KOPT-K1 (cell line): ENCODE data around the gene MTCL1.

Experiments
- H3K27ac ChIP-seq: fragments of 200-600 bp; sonication (generic); 2 replicates; pipeline ENCODE4 v1.5.1; 2016; ENCODE audit warnings: antibody characterized with exemption, mild to moderate bottlenecking, low read depth, low read length; ENCODE audit not compliant: poor library complexity, severe bottlenecking
- H3K36me3 ChIP-seq: fragments of 200-600 bp; sonication (generic); 2 replicates; pipeline ENCODE4 v1.5.1; 2017; ENCODE audit warnings: antibody characterized with exemption, mild to moderate bottlenecking, low read length, moderate library complexity; ENCODE audit not compliant: insufficient read depth
- H3K9me3 ChIP-seq: fragments of 200-600 bp; sonication (generic); 2 replicates; pipeline ENCODE4 v1.5.1; 2017; ENCODE audit warnings: antibody characterized with exemption, low read length, mild to moderate bottlenecking; ENCODE audit not compliant: insufficient read depth, poor library complexity, severe bottlenecking

MTCL1 gene

GRCh38 chr18:8742387-8743361 lies 37.3 kb downstream of the MTCL1 start:
- Histone ChIP-seq H3K9me3 (peaks cover 17% of the 10 kb centered on the region), H3K27ac (no peak overlapping the region), H3K36me3 (no peaks in the 10 kb centered on the region)

- H3K36me3 ChIP-seq, result no peaks in the 10 kb centered on the region
- H3K9me3 ChIP-seq, result peaks cover 17% of the 10 kb centered on the region
- H3K27ac ChIP-seq, result no peak overlapping the region
These were observed 38.7 kb downstream of the MTCL1 start for GRCh38 chr18:8744038-8744437.

GRCh38 chr18:8744656-8745055 lies 39.3 kb downstream of the MTCL1 start:
- Histone ChIP-seq H3K36me3 (no peaks in the 10 kb centered on the region), H3K9me3 (peaks cover 17% of the 10 kb centered on the region), H3K27ac (peak overlapping the region; percentile 30)

GRCh38 chr18:8745355-8746014 lies 40.1 kb downstream of the MTCL1 start:
- peak overlapping the region; percentile 19 for H3K27ac ChIP-seq
- peaks cover 17% of the 10 kb centered on the region for H3K9me3 ChIP-seq
- no peaks in the 10 kb centered on the region for H3K36me3 ChIP-seq

GRCh38 chr18:8747440-8747937 lies 42.1 kb downstream of the MTCL1 start:
- H3K9me3 ChIP-seq, result no peaks in the 10 kb centered on the region
- no peak overlapping the region for H3K27ac ChIP-seq
- H3K36me3 ChIP-seq, result no peaks in the 10 kb centered on the region

GRCh38 chr18:8749492-8749891 lies 44.1 kb downstream of the MTCL1 start:
- Histone ChIP-seq H3K9me3 (no peaks in the 10 kb centered on the region), H3K27ac (no peak overlapping the region), H3K36me3 (no peaks in the 10 kb centered on the region)

GRCh38 chr18:8750954-8751415 lies 45.6 kb downstream of the MTCL1 start:
- no peak overlapping the region for H3K27ac ChIP-seq

GRCh38 chr18:8751692-8752091 lies 46.3 kb downstream of the MTCL1 start:
- no peaks in the 10 kb centered on the region for H3K9me3 ChIP-seq
- no peaks in the 10 kb centered on the region for H3K36me3 ChIP-seq
- H3K27ac ChIP-seq, result no peak overlapping the region

More at GRCh38 chr18:8750954-8751415, 45.6 kb downstream of the MTCL1 start:
- Histone ChIP-seq H3K9me3 (no peaks in the 10 kb centered on the region), H3K36me3 (no peaks in the 10 kb centered on the region)

- Histone ChIP-seq H3K36me3 (no peaks in the 10 kb centered on the region), H3K27ac (no peak overlapping the region), H3K9me3 (no peaks in the 10 kb centered on the region)
These were observed 47.0 kb downstream of the MTCL1 start for GRCh38 chr18:8752329-8752728.

- Histone ChIP-seq H3K36me3 (no peaks in the 10 kb centered on the region), H3K27ac (peak overlapping the region; percentile 60), H3K9me3 (no peaks in the 10 kb centered on the region)
These were observed 49.9 kb downstream of the MTCL1 start for GRCh38 chr18:8754995-8755960.

GRCh38 chr18:8756571-8756970 lies 51.2 kb downstream of the MTCL1 start:
- H3K27ac ChIP-seq, result no peak overlapping the region
- H3K36me3 ChIP-seq, result no peaks in the 10 kb centered on the region
- H3K9me3 ChIP-seq, result peaks cover 8% of the 10 kb centered on the region

- Histone ChIP-seq H3K27ac (no peak overlapping the region), H3K36me3 (no peaks in the 10 kb centered on the region), H3K9me3 (peaks cover 17% of the 10 kb centered on the region)
These were observed 52.1 kb downstream of the MTCL1 start for GRCh38 chr18:8757396-8757997.

GRCh38 chr18:8758466-8758865 lies 53.1 kb downstream of the MTCL1 start:
- peaks cover 23% of the 10 kb centered on the region for H3K9me3 ChIP-seq
- H3K27ac ChIP-seq, result no peak overlapping the region
- H3K36me3 ChIP-seq, result no peaks in the 10 kb centered on the region

GRCh38 chr18:8760984-8761383 lies 55.6 kb downstream of the MTCL1 start:
- Histone ChIP-seq H3K36me3 (no peaks in the 10 kb centered on the region), H3K27ac (no peak overlapping the region), H3K9me3 (peaks cover 23% of the 10 kb centered on the region)
